ENCODE measurements around the gene JARID2.

DNA sequence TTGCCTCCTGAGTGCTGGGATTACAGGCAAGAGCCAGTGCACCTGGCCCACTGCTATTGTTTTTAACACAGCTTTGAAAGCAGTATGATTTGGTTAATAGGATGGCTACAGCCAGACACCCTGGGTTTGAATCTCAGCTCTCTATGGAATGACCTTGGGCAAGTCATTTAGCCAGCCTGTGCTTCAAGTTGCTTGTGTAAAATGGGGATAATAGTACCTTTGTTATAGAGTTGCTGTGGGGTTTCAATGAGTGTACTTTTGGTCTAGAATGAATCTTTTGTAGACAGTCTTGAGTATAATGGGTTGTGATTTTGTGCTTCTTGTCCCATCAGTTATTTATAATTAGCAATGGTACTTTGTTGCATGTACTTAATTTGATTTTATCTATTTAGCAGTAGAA lies 70.9 kb downstream of the JARID2 start:
- no peak for TF ChIP-seq ETV6 (conservative IDR thresholded peaks at IDR 0.05 in 1 of 2, IDR thresholded peaks at IDR 0.05 in 1 of 2; ENCODE audit: borderline replicate concordance in 1 of 2, low read depth in 1 of 2)
- no peak for TF ChIP-seq POLR2AphosphoS5 (IDR thresholded peaks at IDR 0.05; ENCODE audit: low read length)
- TF ChIP-seq, protein P1, sequence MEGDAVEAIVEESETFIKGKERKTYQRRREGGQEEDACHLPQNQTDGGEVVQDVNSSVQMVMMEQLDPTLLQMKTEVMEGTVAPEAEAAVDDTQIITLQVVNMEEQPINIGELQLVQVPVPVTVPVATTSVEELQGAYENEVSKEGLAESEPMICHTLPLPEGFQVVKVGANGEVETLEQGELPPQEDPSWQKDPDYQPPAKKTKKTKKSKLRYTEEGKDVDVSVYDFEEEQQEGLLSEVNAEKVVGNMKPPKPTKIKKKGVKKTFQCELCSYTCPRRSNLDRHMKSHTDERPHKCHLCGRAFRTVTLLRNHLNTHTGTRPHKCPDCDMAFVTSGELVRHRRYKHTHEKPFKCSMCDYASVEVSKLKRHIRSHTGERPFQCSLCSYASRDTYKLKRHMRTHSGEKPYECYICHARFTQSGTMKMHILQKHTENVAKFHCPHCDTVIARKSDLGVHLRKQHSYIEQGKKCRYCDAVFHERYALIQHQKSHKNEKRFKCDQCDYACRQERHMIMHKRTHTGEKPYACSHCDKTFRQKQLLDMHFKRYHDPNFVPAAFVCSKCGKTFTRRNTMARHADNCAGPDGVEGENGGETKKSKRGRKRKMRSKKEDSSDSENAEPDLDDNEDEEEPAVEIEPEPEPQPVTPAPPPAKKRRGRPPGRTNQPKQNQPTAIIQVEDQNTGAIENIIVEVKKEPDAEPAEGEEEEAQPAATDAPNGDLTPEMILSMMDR (IDR thresholded peaks at IDR 0.05 in 2 of 3, conservative IDR thresholded peaks at IDR 0.05 in 1 of 3; ENCODE audit: control insufficient read depth in 2 of 3, extremely low read depth in 1 of 3, insufficient read depth in 1 of 3, low read depth in 3 of 3, low read length in 3 of 3), result no peak
- TF ChIP-seq, protein P2, sequence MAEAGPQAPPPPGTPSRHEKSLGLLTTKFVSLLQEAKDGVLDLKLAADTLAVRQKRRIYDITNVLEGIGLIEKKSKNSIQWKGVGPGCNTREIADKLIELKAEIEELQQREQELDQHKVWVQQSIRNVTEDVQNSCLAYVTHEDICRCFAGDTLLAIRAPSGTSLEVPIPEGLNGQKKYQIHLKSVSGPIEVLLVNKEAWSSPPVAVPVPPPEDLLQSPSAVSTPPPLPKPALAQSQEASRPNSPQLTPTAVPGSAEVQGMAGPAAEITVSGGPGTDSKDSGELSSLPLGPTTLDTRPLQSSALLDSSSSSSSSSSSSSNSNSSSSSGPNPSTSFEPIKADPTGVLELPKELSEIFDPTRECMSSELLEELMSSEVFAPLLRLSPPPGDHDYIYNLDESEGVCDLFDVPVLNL (IDR thresholded peaks at IDR 0.05; ENCODE audit: low read depth, low read length), result no peak
- TF ChIP-seq, protein P3, sequence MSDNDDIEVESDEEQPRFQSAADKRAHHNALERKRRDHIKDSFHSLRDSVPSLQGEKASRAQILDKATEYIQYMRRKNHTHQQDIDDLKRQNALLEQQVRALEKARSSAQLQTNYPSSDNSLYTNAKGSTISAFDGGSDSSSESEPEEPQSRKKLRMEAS (IDR thresholded peaks at IDR 0.05; ENCODE audit: low read depth, low read length), result no peak
- no peak for TF ChIP-seq POLR2A (IDR thresholded peaks at IDR 0.05; ENCODE audit: low read depth, low read length)
- TF ChIP-seq WRNIP1 (IDR thresholded peaks at IDR 0.05; ENCODE audit: borderline replicate concordance, low read depth, low read length), result no peak
- TF ChIP-seq, protein P4, sequence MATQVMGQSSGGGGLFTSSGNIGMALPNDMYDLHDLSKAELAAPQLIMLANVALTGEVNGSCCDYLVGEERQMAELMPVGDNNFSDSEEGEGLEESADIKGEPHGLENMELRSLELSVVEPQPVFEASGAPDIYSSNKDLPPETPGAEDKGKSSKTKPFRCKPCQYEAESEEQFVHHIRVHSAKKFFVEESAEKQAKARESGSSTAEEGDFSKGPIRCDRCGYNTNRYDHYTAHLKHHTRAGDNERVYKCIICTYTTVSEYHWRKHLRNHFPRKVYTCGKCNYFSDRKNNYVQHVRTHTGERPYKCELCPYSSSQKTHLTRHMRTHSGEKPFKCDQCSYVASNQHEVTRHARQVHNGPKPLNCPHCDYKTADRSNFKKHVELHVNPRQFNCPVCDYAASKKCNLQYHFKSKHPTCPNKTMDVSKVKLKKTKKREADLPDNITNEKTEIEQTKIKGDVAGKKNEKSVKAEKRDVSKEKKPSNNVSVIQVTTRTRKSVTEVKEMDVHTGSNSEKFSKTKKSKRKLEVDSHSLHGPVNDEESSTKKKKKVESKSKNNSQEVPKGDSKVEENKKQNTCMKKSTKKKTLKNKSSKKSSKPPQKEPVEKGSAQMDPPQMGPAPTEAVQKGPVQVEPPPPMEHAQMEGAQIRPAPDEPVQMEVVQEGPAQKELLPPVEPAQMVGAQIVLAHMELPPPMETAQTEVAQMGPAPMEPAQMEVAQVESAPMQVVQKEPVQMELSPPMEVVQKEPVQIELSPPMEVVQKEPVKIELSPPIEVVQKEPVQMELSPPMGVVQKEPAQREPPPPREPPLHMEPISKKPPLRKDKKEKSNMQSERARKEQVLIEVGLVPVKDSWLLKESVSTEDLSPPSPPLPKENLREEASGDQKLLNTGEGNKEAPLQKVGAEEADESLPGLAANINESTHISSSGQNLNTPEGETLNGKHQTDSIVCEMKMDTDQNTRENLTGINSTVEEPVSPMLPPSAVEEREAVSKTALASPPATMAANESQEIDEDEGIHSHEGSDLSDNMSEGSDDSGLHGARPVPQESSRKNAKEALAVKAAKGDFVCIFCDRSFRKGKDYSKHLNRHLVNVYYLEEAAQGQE (IDR thresholded peaks at IDR 0.05; ENCODE audit: low read depth, low read length), result no peak
- no peak for TF ChIP-seq NRF1 (conservative IDR thresholded peaks at IDR 0.05; ENCODE audit: low read depth, low read length)
- TF ChIP-seq CBX3 (IDR thresholded peaks at IDR 0.05; ENCODE audit: borderline replicate concordance, low read depth), result no peak
